ENCODE data around the gene CTR9.

DNA sequence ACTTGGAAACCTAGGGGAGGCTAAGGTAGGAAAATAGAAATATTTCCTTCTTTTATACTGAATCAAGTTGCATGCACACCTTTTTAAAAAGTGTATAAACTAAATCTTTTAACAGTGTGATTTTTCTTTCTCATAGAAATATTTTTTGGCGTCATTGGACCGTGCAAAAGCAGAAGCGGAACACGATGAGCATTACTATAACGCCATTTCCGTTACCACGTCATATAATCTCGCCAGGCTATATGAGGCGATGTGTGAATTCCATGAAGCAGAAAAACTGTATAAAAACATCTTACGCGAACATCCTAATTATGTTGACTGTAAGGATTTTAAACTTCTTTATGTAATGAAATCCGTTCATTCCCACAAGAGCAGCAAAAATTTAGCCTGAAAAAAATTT, 13.4 kb downstream of the CTR9 start:
- TF ChIP-seq, protein P1, sequence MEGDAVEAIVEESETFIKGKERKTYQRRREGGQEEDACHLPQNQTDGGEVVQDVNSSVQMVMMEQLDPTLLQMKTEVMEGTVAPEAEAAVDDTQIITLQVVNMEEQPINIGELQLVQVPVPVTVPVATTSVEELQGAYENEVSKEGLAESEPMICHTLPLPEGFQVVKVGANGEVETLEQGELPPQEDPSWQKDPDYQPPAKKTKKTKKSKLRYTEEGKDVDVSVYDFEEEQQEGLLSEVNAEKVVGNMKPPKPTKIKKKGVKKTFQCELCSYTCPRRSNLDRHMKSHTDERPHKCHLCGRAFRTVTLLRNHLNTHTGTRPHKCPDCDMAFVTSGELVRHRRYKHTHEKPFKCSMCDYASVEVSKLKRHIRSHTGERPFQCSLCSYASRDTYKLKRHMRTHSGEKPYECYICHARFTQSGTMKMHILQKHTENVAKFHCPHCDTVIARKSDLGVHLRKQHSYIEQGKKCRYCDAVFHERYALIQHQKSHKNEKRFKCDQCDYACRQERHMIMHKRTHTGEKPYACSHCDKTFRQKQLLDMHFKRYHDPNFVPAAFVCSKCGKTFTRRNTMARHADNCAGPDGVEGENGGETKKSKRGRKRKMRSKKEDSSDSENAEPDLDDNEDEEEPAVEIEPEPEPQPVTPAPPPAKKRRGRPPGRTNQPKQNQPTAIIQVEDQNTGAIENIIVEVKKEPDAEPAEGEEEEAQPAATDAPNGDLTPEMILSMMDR (IDR thresholded peaks at IDR 0.05), result no peak
- TF ChIP-seq POLR2A (IDR thresholded peaks at IDR 0.05), result no peak
